Measurements from ENCODE around the gene GPRC5C. TPM values are rescaled to one million over a fixed set of nuclear protein-coding genes. Genes with fewer than 3 reads are reported as not detected.

The GPRC5C gene
- total and polyA plus RNA-seq, 2 of the 8 experiments (the other 6 are each of a cell fraction or from before 2014, with no cell fraction given) = 18.3 to 55.8 TPM

DNA sequence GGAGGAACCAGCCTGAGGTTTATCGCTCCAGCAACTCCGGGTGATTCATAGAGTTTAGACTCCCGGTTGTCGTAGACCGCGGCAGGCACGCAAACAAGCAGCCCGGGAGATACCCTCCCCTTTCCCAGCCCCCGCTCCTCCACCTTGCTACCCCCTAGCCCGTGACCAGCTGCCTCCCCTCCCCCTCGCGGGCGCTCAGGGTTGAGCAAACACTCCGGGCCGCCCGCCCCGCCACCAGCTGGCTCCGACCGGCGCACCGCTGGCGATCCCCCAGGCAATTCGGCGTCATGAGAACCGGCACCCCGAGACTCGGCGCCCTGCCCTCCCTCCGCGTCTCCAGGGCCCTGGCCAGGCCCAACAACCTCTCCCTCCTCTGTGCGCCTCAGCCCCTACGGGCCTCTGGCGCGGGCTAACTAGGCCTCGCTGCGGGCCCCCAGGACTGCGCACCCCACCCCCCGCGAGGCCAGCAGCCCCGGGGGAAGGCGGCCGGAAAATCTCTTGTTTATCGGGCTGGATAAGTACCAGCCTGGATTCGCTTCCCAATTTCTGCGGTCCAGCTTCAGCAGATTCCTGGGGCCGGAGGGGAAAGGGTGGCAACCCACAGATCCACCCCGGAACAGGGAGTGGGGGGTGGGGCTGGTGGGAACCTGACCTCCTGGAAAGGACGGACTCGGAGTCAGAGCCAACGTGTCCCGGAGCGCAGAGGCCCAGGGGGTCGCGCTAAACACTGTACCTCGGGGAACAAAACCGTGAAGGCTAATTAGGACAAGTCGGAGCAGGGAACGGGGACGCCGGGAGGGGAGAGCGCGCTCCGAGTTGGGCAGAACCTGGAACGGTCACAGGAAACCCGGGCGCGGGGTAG lies 951 bp upstream of the GPRC5C start (continued):
- TF ChIP-seq RBBP5 (IDR thresholded peaks at IDR 0.05; ENCODE audit: borderline replicate concordance, low read depth, low read length) (no peak), BACH1 (IDR thresholded peaks at IDR 0.05; ENCODE audit: low read length) (no peak), E2F6 (IDR thresholded peaks at IDR 0.05) (no peak; the same call in 1 of the 2 replicates), ATF2 (IDR thresholded peaks at IDR 0.05; ENCODE audit: low read length) (no peak), SUZ12 (IDR thresholded peaks at IDR 0.05; ENCODE audit: low read length) (0 out of 2 replicates have a peak, but pooled peaks have one; percentile 10), MAFK (IDR thresholded peaks at IDR 0.05; ENCODE audit: low read depth, low read length) (no peak), FOSL1 (IDR thresholded peaks at IDR 0.05; ENCODE audit: insufficient read depth, low read depth, low read length) (no peak), PHF8 (conservative IDR thresholded peaks at IDR 0.05; ENCODE audit: low read depth, low read length) (0 out of 2 replicates have a peak, but pooled peaks have one; percentile 37), KDM4A (IDR thresholded peaks at IDR 0.05; ENCODE audit: low read depth, low read length, severe bottlenecking) (no peak)
